CD1c-positive myeloid dendritic cell (primary cell): ENCODE results near the gene CPLX3.
"Not testable (repeated sequence)": the region's sequence is repeated elsewhere in the genome, so short reads cannot be mapped to it uniquely, and the experiment has no call there.

Source experiments
- DNase-seq: peaks from one replicate; pipeline ENCODE4 v3.0.0-alpha.2; 2016; ENCODE audit errors: extremely low spot score

Gene CPLX3, protein sequence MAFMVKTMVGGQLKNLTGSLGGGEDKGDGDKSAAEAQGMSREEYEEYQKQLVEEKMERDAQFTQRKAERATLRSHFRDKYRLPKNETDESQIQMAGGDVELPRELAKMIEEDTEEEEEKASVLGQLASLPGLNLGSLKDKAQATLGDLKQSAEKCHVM

GRCh38 chr15:74826364-74826819 is at the start of gene CPLX3:
TSS of gene CPLX3 (plus strand) at chr15:74826627. CDS start at chr15:74826704, 77 bp downstream.
- DNase-seq = peak; percentile 39

DNA sequence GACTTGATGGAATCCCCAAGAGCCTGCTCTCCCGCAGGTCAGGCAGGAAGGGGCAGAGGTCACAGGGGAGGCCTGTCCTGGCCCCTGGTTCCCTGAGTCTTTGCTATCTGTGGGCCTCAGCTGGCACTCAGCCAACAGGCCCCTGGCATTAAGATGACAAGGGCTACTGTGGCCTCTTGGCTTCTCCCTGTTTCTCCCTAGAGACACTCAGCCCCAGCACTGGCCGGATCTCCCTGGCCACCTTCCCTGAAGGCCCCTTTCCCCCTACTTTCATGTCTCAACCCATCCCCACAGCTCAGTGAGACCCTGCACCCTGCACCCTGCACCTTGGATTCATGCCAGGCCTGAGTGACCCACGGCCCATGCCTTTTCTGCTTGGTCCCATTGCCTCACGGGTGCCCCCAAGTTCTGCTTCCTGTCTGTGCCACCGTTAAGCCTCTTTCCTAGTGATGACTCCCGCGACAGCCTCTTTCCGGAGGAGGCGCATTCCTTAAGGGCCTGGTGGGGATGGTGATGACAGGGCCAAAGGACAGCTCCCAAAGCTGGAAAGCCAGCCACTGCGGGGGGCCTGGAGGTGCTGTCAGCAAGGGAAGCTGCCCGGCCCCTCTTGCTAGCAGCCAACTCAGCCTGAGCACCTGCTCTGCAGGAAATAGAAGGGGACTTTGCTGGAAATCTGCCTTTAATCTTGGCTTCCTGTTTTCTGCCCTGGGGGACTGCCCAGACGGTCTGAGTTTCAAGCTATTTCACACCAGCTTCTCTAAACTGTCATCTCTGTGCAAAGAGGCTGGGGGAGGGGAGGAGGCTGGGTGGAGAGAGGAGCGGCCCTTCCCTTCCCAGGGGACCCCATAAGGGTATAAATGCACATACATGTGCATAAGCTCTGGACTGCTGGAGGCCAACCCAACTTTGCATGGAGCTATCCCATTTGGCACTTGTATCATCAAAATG is 49.3 kb upstream of the CPLX3 start:
- peak; percentile 83 for DNase-seq

DNA sequence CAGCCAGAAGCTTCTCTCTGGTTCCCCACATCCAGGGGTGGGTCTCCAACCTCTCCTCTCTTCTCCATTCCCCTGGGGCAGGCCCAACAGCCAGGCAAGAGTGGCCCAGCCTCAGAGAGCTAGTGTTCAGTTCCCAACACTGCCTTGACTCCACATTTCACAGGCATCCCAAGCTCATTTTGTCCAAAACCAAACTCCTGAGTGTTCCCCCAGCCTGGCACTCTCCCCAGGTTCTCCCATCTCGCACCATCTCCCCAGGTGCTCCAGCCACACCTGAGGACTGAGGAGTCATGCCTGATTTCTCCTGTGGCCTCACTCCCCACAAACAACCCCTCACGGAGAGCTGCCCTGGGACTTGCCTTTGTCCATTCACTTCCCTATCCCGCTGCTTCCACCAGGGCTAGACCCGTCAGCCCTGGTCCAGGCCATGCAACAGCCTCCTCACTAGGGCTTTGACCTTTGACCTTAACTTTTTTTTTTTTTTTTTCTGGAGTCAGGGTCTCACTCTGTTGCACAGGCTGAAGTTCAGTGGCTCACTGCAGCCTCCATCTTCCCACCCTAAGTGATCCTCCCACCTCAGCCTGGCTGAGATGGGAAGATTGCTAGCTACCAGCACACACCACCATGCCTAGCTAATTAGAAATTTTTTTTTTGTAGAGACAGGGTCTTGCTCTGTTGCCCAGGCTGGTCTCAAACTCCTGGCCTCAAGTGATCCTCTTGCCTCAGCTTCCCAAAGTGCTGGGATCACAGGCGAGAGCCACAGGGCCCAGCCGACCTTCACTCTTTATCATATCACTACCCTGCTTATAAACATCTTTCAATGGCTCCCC is 48.4 kb upstream of the CPLX3 start:
- peak; percentile 41 for DNase-seq

- DNase-seq = no peak
Observed at GRCh38 chr15:74778599-74778970, 47.8 kb upstream of the CPLX3 start.

DNA sequence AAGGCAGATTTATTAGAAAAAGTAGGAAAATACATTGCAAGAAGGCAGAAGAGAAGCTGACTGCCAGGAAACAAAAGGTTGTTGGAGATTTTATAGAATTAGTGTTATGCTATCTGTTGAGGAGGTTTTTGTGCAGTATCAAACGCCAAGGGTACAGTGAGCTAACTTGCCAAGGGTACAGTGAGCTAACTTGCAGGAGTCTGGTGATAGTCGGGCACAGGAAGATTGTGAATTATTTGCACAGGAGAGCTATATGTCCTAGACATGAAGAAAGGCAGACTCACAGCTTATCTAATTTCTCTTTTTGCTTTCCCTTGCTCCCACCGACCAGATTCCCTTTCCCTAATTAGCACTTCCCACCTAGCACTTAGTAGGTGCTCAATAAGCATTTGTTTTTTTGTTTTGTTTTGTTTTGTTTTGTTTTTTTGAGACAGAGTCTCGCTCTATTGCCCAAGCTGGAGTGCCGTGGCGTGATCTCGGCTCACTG is 47.2 kb upstream of the CPLX3 start:
- no peak for DNase-seq

DNA sequence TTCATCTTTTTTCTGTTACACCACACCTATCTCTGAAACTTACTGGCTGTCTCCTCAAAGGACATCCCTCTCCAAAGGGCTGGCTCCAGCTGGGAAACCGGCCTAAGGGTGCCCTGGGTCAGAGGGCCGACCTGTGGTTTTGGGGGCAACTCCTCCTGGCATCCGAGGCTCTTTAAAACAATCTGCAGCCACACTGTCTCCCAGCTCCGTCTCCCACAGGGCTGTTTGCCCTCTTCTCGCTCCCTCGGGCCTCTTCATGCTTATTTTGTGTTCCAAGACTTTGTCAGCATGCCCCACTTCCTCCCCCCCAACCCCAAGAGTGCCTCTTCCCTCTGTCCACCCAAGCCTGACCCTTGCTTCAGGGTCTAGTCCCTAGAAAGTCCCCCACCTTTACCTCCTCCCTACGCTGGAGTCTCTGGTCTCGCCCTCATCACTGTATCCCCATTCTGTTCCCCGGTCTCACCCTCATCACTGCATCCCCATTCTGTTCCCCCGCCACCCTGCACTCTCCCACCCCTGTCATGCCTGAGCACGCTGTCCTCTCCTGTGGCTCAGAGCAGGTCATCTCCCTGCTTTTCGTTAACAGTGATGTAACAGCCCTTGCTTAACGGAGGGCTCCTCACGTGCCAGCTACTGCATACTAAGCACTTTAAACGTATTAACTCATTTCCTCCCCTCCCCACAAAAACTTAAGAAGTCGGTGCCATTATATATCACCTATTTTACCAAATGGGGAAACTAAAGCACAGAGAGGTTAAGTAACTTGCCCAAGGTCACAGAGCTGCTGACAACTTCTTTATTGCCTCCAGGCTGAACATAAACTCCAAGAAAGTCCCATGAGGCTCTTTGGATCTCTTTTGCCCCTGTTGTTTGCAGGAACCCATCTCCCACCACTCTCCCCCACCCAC is 45.6 kb upstream of the CPLX3 start:
- peak; percentile 83 for DNase-seq

DNA sequence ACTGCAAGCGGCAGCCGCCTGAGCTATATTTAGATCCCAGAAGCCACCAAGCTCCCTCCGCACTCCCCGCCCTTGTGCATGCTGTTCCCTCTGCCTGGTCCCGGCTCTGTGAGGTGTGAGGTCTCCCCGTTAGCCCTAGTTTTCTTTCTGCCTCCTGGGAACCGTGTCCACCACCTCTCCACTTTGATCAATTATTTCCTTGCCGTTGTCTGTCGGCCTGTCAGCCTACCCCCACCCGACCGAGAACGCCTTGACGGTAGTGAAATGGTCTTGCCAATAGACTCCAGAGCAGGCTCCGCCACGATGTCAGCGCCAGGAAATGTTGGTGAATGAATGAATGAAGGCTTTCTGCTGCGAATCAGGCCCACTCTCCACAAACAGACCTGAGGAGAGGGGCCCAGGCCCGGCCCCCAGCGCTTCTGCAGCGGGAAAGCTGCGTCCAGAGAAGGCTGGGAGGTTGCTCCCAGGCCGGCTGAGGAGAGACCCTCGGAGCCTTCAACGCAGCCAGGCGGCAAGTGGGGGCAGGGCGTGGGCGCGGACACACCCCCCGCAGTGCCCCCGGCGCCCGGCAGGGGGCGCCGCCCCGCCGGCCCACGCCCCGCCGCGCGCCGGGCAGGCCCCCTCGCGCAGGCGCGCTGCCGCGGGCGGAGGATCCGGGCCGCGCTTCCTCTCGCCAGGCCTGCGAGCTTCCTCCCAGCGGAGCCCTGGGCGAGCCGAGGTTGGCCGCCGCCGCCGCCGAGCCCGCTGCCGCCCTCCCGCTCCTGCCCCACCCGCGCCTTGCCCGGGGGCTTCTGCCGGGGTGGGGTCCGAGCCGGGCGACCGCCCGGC is 44.8 kb upstream of the CPLX3 start, which contains the start of gene CSK:
Gene CSK (plus strand): TSS at position 650 of the 828 bp plus-strand sequence. CDS start 16,218 bp downstream, outside the sequence.
- DNase-seq = peak; percentile 93

DNA sequence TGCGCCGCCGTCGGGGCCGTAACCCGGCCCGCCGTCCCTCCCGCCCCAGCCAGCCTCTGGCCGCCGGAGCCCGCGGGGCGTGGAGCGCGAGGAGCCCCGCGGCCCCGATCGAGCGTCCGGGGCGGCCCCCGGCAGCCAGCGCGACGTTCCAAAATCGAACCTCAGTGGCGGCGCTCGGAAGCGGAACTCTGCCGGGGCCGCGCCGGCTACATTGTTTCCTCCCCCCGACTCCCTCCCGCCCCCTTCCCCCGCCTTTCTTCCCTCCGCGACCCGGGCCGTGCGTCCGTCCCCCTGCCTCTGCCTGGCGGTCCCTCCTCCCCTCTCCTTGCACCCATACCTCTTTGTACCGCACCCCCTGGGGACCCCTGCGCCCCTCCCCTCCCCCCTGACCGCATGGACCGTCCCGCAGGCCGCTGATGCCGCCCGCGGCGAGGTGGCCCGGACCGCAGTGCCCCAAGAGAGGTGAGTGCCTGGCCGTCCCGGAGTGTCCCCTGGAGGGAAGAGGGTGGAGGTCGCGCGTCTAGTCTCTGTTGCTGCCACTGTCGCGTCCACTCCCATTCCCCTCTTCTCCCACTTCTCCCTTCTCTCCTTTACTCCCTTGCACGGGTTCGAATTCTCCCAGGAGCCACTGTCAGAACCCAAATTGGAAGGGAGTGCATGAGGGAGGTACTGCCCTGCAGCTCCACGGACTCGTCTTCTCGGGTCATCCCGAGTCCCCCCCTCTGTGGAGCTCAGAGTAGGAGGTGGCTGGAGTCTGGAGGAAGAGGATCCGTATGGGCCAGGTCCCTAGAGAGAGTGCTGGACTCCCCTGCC is 44.0 kb upstream of the CPLX3 start:
- peak; percentile 76 for DNase-seq

GRCh38 chr15:74783072-74783807 is 43.2 kb upstream of the CPLX3 start:
- peak; percentile 80 for DNase-seq

GRCh38 chr15:74783808-74784175 is 42.6 kb upstream of the CPLX3 start:
- DNase-seq = no peak

GRCh38 chr15:74784426-74785193 is 41.8 kb upstream of the CPLX3 start:
- no peak for DNase-seq

DNA sequence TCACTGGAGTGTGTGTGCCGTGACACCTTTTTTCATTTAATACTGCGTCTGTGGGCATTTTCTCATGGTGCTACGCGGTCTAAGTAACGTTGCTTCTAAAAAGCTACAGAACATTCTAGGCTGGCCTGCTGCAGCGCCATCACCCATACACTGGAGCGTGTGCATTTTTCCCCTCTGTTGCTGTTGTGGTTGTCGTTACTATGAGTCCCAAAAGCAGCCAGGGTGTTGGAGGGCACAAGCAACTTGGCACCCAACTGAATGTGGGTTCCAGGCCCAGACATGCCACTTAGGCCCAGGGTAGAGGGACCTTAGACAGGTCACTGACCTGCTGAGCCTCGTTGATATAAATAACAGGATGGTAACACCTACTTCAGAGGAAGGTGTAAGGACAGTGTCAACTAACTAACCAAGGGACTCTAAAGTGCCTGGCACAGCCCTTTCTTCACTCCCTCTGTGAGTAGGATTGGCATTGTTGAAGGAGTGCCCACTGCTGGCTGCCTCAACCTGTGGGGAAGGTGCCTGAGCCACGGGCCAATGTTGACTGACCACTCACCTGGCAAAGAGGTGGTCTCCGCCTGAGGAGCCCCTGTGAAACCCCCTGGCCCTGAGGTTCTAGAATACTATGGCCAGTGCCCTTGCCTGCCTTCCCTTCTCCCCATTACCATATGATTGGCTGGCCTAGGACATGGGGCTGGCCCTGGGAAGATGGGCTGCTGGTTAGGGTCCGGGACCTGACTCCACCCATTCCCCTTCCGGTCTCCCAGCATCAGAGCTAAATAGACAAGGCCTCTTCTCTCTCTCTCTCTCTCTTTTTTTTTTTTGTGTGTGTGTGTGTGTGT is 41.0 kb upstream of the CPLX3 start:
- no peak for DNase-seq

DNA sequence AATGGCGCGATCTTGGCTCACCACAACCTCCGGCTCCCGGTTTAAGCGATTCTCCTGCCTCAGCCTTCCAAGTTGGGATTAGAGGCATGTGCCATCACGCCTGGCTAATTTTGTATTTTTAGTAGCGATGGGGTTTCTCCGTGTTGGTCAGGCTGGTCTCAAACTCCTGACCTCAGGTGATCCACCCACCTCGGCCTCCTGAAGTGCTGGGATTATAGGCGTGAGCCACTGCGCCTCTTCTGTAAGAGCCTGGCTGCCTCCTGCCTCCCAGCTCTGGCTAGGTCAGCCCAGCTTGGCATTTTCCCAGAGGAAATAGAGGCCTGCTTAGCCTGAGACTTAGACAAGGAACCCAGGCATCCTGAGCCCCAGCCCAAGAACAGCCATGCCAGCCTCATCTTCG is 40.3 kb upstream of the CPLX3 start:
- not testable (repeated sequence) for DNase-seq

DNA sequence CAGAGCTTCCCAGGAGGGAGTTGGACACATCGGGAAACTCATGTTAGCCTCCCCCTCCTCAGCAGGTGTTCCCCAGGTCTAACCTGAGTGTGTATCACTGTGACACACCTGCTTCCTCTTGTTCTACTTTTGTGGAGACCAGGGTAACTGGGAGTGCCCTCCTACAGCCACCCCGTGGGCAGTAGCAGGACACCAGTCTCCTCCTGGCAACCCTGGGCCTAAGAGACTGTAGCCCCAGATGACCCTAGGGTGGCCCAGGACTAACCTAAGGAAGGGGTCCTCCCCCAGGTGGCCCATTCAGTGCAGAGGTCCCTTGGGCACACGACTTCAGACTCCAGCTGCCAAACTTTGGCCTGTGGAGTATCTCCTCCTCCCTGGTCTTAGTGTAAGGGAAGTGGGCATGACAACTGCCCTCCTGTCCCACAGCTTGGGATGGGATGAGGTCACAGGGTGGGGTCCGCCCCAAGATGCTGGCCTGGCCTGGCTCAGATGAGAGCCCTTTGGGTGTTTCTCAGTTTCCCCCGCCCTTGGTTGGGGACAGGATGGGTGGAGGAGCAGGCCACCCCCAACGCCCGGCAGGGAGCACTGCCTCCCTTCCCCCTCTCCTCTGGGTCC is 39.8 kb upstream of the CPLX3 start:
- peak; percentile 73 for DNase-seq

DNA sequence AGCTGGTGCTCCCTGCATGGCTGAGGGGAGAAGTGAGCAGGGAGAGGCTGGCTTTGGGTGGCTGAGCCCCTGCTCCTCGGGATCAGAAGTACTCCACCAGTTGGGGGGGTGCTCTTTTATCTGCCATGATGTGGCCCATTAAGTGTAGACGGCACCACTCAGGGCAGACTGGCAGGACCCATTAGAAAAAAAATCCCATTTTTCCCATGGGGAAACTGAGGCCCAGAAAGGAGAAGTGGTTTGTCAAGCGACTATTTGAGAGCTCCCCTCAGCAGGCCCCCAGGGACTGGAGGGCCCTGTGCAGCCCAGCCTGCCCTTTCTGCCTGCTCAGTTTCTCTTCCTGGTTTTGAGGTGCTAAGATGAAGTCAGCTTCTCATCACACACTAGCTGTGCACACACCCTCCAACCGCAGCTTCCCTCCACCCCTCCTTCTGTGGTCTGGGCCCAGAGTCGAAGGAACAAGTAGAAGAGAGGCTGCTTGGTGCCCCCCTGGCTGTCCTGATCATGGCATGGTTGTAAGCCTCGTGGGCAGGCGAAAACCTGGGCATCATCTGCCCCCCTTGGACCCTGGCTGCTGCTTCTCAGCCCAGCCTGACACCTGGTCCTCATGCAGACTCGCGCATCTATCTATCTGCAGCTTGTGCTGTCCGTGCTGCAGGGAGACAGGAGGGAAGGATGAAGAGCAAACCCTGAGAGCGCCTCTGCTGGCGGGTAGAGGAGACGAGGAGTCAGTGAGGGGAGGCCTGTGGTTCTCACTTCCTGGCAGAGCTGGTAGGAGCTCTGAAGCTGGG is 39.0 kb upstream of the CPLX3 start:
- peak; percentile 96 for DNase-seq
